Gastroesophageal sphincter (tissue), 4 donors: Measurements from ENCODE around the gene LONRF2. TPM values are rescaled to one million over a fixed set of nuclear protein-coding genes. Genes with fewer than 3 reads are reported as not detected.
A peak's percentile ranks its signal among the peaks of the same experiment; 100 is the strongest.
"Not testable (repeated sequence)": the region's sequence is repeated elsewhere in the genome, so short reads cannot be mapped to it uniquely, and the experiment has no call there.

Experiments
- ATAC-seq: fragments of 150-250 bp; one replicate; pipeline ENCODE4 v1.9.1; 2016; ENCODE audit warnings: mild to moderate bottlenecking, moderate library complexity
- H3K27ac ChIP-seq, 4 donors: fragments of 200-600 bp; sonication (generic) in 3 of 4; 1 replicate in 3 of 4; 2 replicates in 1 of 4; pipeline ENCODE4 v1.5.1; 2016 to 2019
- H3K27me3 ChIP-seq: fragments of 200-600 bp; sonication (generic); one replicate; pipeline ENCODE4 v1.5.1; 2019
- H3K36me3 ChIP-seq, 2 donors: fragments of 200-600 bp; sonication (generic); one replicate each; pipeline ENCODE4 v1.5.1; 2019; ENCODE audit warnings: control low read depth in 1 of 2
- H3K4me1 ChIP-seq, 3 donors: fragments of 200-600 bp; sonication (generic); 1 replicate in 2 of 3; 2 replicates in 1 of 3; pipeline ENCODE4 v1.5.1; 2016 to 2019; ENCODE audit warnings: control low read depth in 2 of 3
- H3K4me3 ChIP-seq, 2 donors: fragments of 200-600 bp; sonication (generic); one replicate each; pipeline ENCODE4 v1.5.1; 2019; ENCODE audit warnings: mild to moderate bottlenecking in 1 of 2, moderate library complexity in 1 of 2
- H3K9me3 ChIP-seq, 3 donors: fragments of 200-600 bp; sonication (generic); one replicate each; pipeline ENCODE4 v1.5.1; 2017 to 2019; ENCODE audit warnings: control low read depth in 2 of 3
- CTCF ChIP-seq, 4 experiments: fragments of 200-600 bp in 2 of 4; fragments of 450-650 bp in 2 of 4; sonication (generic) in 1 of 4; IDR thresholded peaks; one replicate each; pipeline ENCODE4 v1.5.1; 2017 to 2019; ENCODE audit warnings: antibody characterized with exemption in 4 of 4, mild to moderate bottlenecking in 2 of 4, moderate library complexity in 2 of 4
- EP300 ChIP-seq: sonication (generic); formaldehyde crosslinking; IDR thresholded peaks from one replicate; pipeline ENCODE4 v1.6.1; 2017; ENCODE audit warnings: antibody characterized with exemption, mild to moderate bottlenecking
- POLR2A ChIP-seq, 2 donors: fragments of 450-650 bp; IDR thresholded peaks; one replicate each; pipeline ENCODE4 v1.6.1; 2017; ENCODE audit warnings: antibody characterized with exemption in 2 of 2, mild to moderate bottlenecking in 2 of 2, moderate library complexity in 1 of 2
- POLR2AphosphoS5 ChIP-seq: sonication (generic); formaldehyde crosslinking; IDR thresholded peaks from one replicate; pipeline ENCODE4 v1.6.1; 2017; ENCODE audit warnings: antibody characterized with exemption
- WGBS, 2 donors: methylation state at CpG; one replicate each; pipeline ENCODE4 v1.1.5; 2018; ENCODE audit warnings: low coverage in 1 of 2; 5-methylcytosine and 5-hydroxymethylcytosine counted together
- total RNA-seq, 4 donors: library from RNA; depleted of rRNA; stranded (reverse); fragments of >200 nt; gene quantifications; one replicate each; pipeline ENCODE4 v1.1.0, GENCODE V29; 2016

Gene LONRF2
- total RNA-seq = 10 to 100 TPM; 23.8 to 74.6 (median 51.0) TPM

- peaks cover 0 to 33% (median 2%) of the 10 kb centered on the region in 3 donors for H3K4me1 ChIP-seq
- H3K27ac ChIP-seq = peak within 1 kb of the TSS; percentile 72 to 96 (median 86)
- H3K9me3 ChIP-seq = peaks cover 0 to 7% (median 0%) of the 10 kb centered on the region in 3 donors
- peak within 1 kb of the TSS; percentile 54 to 75 for H3K4me3 ChIP-seq
- H3K27me3 ChIP-seq = peaks cover 14% of the 10 kb centered on the region
- TF ChIP-seq CTCF (IDR thresholded peaks at IDR 0.05) = no peak
- TF ChIP-seq POLR2AphosphoS5 = peak; percentile 4
- TF ChIP-seq POLR2A (IDR thresholded peaks at IDR 0.05) = peak; percentile 56 to 81
- no peaks in the 10 kb centered on the region for H3K36me3 ChIP-seq
- peak; percentile 84 for ATAC-seq
- 8 to 10% methylated on average over 2 to 4 of the region's 113 CpGs for WGBS, 2 donors
Measured at GRCh38 chr2:100321866-100322820, at the start of gene LONRF2. TSS of gene LONRF2 (minus strand) at chr2:100322501. CDS start at chr2:100322093, 408 bp downstream.

- TF ChIP-seq CTCF (IDR thresholded peaks at IDR 0.05) = no peak
- TF ChIP-seq POLR2AphosphoS5 = no peak
- no peak for TF ChIP-seq EP300
- no peak for TF ChIP-seq POLR2A (IDR thresholded peaks at IDR 0.05)
- Histone ChIP-seq H3K27ac (no peak overlapping the region), H3K36me3 (no peaks in the 10 kb centered on the region), H3K4me3 (no peak overlapping the region), H3K9me3 (peaks cover 0 to 27% (median 0%) of the 10 kb centered on the region in 3 donors), H3K4me1 (peaks cover 0 to 20% (median 4%) of the 10 kb centered on the region in 3 donors), H3K27me3 (no peaks in the 10 kb centered on the region)
- WGBS, 2 donors = 82 to 85% methylated on average over 1 of the region's 1 CpG
- no peak for ATAC-seq
Measured at GRCh38 chr2:100367163-100367562, 44.9 kb upstream of the LONRF2 start.

- Histone ChIP-seq H3K9me3 (peaks cover 0 to 19% (median 0%) of the 10 kb centered on the region in 3 donors), H3K27me3 (no peaks in the 10 kb centered on the region), H3K36me3 (no peaks in the 10 kb centered on the region), H3K27ac (peak overlapping the region in 3 of 4 donors; percentile 32 to 66 (median 47)), H3K4me1 (peaks cover 0 to 20% (median 4%) of the 10 kb centered on the region in 3 donors), H3K4me3 (no peak overlapping the region)
- TF ChIP-seq POLR2AphosphoS5 = peak; percentile 67
- TF ChIP-seq EP300 = no peak
- TF ChIP-seq POLR2A (IDR thresholded peaks at IDR 0.05) = no peak
- TF ChIP-seq CTCF (IDR thresholded peaks at IDR 0.05) = no peak
- 13 to 14% methylated on average over 3 of the region's 3 CpGs for WGBS, 2 donors
- ATAC-seq = no peak
Measured at GRCh38 chr2:100365434-100365833, 43.1 kb upstream of the LONRF2 start.

GRCh38 chr2:100362269-100362668, 40.0 kb upstream of the LONRF2 start:
- not testable (repeated sequence) for ATAC-seq

GRCh38 chr2:100359576-100359975, 37.3 kb upstream of the LONRF2 start:
- no peak overlapping the region for H3K27ac ChIP-seq
- no peak overlapping the region for H3K4me3 ChIP-seq
- TF ChIP-seq CTCF (IDR thresholded peaks at IDR 0.05) (no peak), POLR2AphosphoS5 (no peak), POLR2A (IDR thresholded peaks at IDR 0.05) (no peak), EP300 (no peak)
- no peaks in the 10 kb centered on the region for H3K27me3 ChIP-seq
- peaks cover 0 to 6% (median 4%) of the 10 kb centered on the region in 3 donors for H3K4me1 ChIP-seq
- no peak for ATAC-seq
- no peaks in the 10 kb centered on the region for H3K36me3 ChIP-seq
- H3K9me3 ChIP-seq = peaks cover 0 to 13% (median 0%) of the 10 kb centered on the region in 3 donors

More at GRCh38 chr2:100362269-100362668, 40.0 kb upstream of the LONRF2 start:
- not testable (repeated sequence) for H3K27me3 ChIP-seq, H3K27ac ChIP-seq, H3K4me3 ChIP-seq, H3K36me3 ChIP-seq
- WGBS, 2 donors = 85 to 92% methylated on average over 7 of the region's 7 CpGs
- H3K9me3 ChIP-seq = peaks cover 0 to 13% (median 0%) of the 10 kb centered on the region in 3 donors
- H3K4me1 ChIP-seq = peaks cover 0 to 20% (median 4%) of the 10 kb centered on the region in 3 donors
